ENCODE measurements around the gene ZNF813. TPM values are rescaled to one million over a fixed set of nuclear protein-coding genes. Genes with fewer than 3 reads are reported as not detected.
A peak's percentile ranks its signal among the peaks of the same experiment; 100 is the strongest.

Gene ZNF813
- total and polyA plus RNA-seq, 9 of the 15 experiments (the other 6 are each of a cell fraction or from before 2014, with no cell fraction given), result 1.3 to 8.0 (median 5.3) TPM

- TF ChIP-seq ZNF644 (tag; IDR thresholded peaks at IDR 0.05; ENCODE audit: low read depth) (peak; percentile 95), ZNF395 (CRISPR knock-in tag; IDR thresholded peaks at IDR 0.05) (peak; percentile 99), ATF2 (CRISPR knock-in tag; IDR thresholded peaks at IDR 0.05) (no peak), MAFF (IDR thresholded peaks at IDR 0.05; ENCODE audit: low read length) (no peak), MITF (IDR thresholded peaks at IDR 0.05) (no peak)
These were observed 49.7 kb downstream of the ZNF813 start (continued) for GRCh38 chr19:53517114-53517741.

GRCh38 chr19:53518121-53518520 is 50.6 kb downstream of the ZNF813 start:
- ChIA-PET CTCF (ENCODE audit: low intra/inter-chr PET ratio) (no interaction called here), POLR2A (interaction anchor here (0.6 kb wide), 1 partner anchor 1169 kb away, joined by 3 read pairs; no protein-coding TSS in a partner anchor)
- H3K9me1 ChIP-seq (ENCODE audit: control insufficient read depth, insufficient read depth, low read length), result no peaks in the 10 kb centered on the region
- intact Hi-C loops (cut with micrococcal nuclease) (loop anchor here (10.0 kb wide), 1 partner anchor 227 kb away; no protein-coding TSS in a partner anchor), in situ Hi-C loops (cut with MboI) (no loop called here)
- no peak overlapping the region for H3K27ac ChIP-seq (ENCODE audit: extremely low read depth, low read depth, low read length)
- peaks cover 12% of the 10 kb centered on the region for H3K9me3 ChIP-seq (replicated peaks; ENCODE audit: control insufficient read depth, insufficient read depth, low read depth, low read length)
- no peak overlapping the region for H3K9ac ChIP-seq (ENCODE audit: insufficient read depth in 1 of 2, low read depth in 2 of 2, low read length in 2 of 2)
- ATAC-seq, result no peak
- H3K36me3 ChIP-seq (ENCODE audit: control insufficient read depth, insufficient read depth, low read length), result no peaks in the 10 kb centered on the region
- H4K20me1 ChIP-seq (replicated peaks; ENCODE audit: control insufficient read depth, insufficient read depth, low read length), result no peaks in the 10 kb centered on the region
- no peak overlapping the region for H3K4me3 ChIP-seq
- H3K79me2 ChIP-seq (ENCODE audit: control insufficient read depth, insufficient read depth, low read length), result no peaks in the 10 kb centered on the region
- peaks cover 6 to 9% of the 10 kb centered on the region in 2 experiments; a peak in 2 of 5 replicates for H3K4me1 ChIP-seq (replicated peaks in 1 of 2; ENCODE audit: control insufficient read depth in 2 of 2, insufficient read depth in 2 of 2, low read length in 2 of 2)
- 0% methylated on average over 4 of the region's 4 CpGs for WGBS (ENCODE audit: insufficient coverage, low coverage, missing lambda C conversion rate)
- FAIRE-seq, result no peak
- H3K27me3 ChIP-seq (ENCODE audit: control insufficient read depth in 2 of 2, insufficient read depth in 2 of 2, low read length in 2 of 2), result peaks cover 0 to 5% of the 10 kb centered on the region in 2 experiments; a peak in 1 of 5 replicates
- no TSS peak for BruUV-seq (replicated peaks)
- no peak for DNase-seq (ENCODE audit: extremely low read depth in 1 of 4, low spot score in 3 of 4)
- TF ChIP-seq NCOA2 (IDR thresholded peaks at IDR 0.05; ENCODE audit: partially characterized antibody in 2 of 2) (no peak), ZNF184 (CRISPR knock-in tag; IDR thresholded peaks at IDR 0.05) (no peak), ZNF583 (CRISPR knock-in tag; IDR thresholded peaks at IDR 0.05) (no peak), TAL1 (IDR thresholded peaks at IDR 0.05) (no peak), ZNF354B (CRISPR knock-in tag; IDR thresholded peaks at IDR 0.05) (no peak), RBM34 (IDR thresholded peaks at IDR 0.05; ENCODE audit: borderline replicate concordance, insufficient read depth, low read length) (no peak), EZH2 (IDR thresholded peaks at IDR 0.05; ENCODE audit: borderline replicate concordance, low read depth, low read length) (no peak), MYC (IDR thresholded peaks at IDR 0.05; ENCODE audit: low read depth, low read length) (no peak), MYC (CRISPR knock-in tag; IDR thresholded peaks at IDR 0.05; ENCODE audit: borderline replicate concordance, low read depth) (no peak), GTF2A2 (tag; IDR thresholded peaks at IDR 0.05) (no peak), ZBTB5 (IDR thresholded peaks at IDR 0.05) (no peak)
- H2AFZ ChIP-seq (ENCODE audit: low read depth, low read length), result no peak overlapping the region
- H3K4me2 ChIP-seq (ENCODE audit: insufficient read depth, low read length), result no peak overlapping the region

Data from K562 (cell line).